Activated T-helper 1 cell treated with Interleukin-2 at 50 U/mL for 16 hours (primary cell): ENCODE data around the gene HHAT.

Source experiments
- DNase-seq: peaks from one replicate; pipeline ENCODE4 v3.0.0-alpha.2; 2020; ENCODE audit warnings: low read depth

Gene HHAT

GRCh38 chr1:210359255-210359654, 30.6 kb downstream of the HHAT start:
- DNase-seq = no peak

GRCh38 chr1:210360852-210361477, 32.3 kb downstream of the HHAT start:
- no peak for DNase-seq

- DNase-seq = no peak
Measured at GRCh38 chr1:210361665-210362064, 33.0 kb downstream of the HHAT start.

- no peak for DNase-seq
Measured at GRCh38 chr1:210362526-210362925, 33.8 kb downstream of the HHAT start.

GRCh38 chr1:210363119-210363518, 34.4 kb downstream of the HHAT start:
- DNase-seq = no peak

GRCh38 chr1:210364479-210364878, 35.8 kb downstream of the HHAT start:
- no peak for DNase-seq

- DNase-seq = no peak
Measured at GRCh38 chr1:210366767-210367166, 38.1 kb downstream of the HHAT start.

- DNase-seq = no peak
Measured at GRCh38 chr1:210367566-210367965, 38.9 kb downstream of the HHAT start.

- no peak for DNase-seq
Measured at GRCh38 chr1:210369425-210369824, 40.7 kb downstream of the HHAT start.

GRCh38 chr1:210371916-210372315, 43.2 kb downstream of the HHAT start:
- DNase-seq = no peak

GRCh38 chr1:210372491-210372890, 43.8 kb downstream of the HHAT start:
- DNase-seq = no peak

GRCh38 chr1:210372931-210373627, 44.4 kb downstream of the HHAT start:
- no peak for DNase-seq

GRCh38 chr1:210373628-210373877, 44.9 kb downstream of the HHAT start:
- no peak for DNase-seq

- peak; percentile 39 for DNase-seq
Measured at GRCh38 chr1:210373878-210374599, 45.3 kb downstream of the HHAT start.

GRCh38 chr1:210374600-210374953, 45.9 kb downstream of the HHAT start:
- DNase-seq = no peak

- DNase-seq = no peak
Measured at GRCh38 chr1:210376836-210377372, 48.2 kb downstream of the HHAT start.

GRCh38 chr1:210377731-210378333, 49.1 kb downstream of the HHAT start:
- DNase-seq = no peak

- DNase-seq = no peak
Measured at GRCh38 chr1:210378736-210379135, 50.0 kb downstream of the HHAT start.

- no peak for DNase-seq
Measured at GRCh38 chr1:210381934-210382333, 53.2 kb downstream of the HHAT start.

GRCh38 chr1:210384625-210385024, 55.9 kb downstream of the HHAT start:
- DNase-seq = no peak

GRCh38 chr1:210385228-210385627, 56.5 kb downstream of the HHAT start:
- no peak for DNase-seq

GRCh38 chr1:210394281-210394821, 65.6 kb downstream of the HHAT start:
- no peak for DNase-seq

GRCh38 chr1:210396541-210396940, 67.8 kb downstream of the HHAT start:
- DNase-seq = no peak
